HT-29 (cell line): ENCODE data around the gene B4GALNT4. TPM values are rescaled to one million over a fixed set of nuclear protein-coding genes. Genes with fewer than 3 reads are reported as not detected.
A peak's percentile ranks its signal among the peaks of the same experiment; 100 is the strongest.
"Not testable (repeated sequence)": the region's sequence is repeated elsewhere in the genome, so short reads cannot be mapped to it uniquely, and the experiment has no call there.

Source experiments
- DNase-seq: peaks from one replicate; pipeline ENCODE4 v3.0.0-alpha.2; 2015; ENCODE audit warnings: low spot score
- total RNA-seq: library from RNA; depleted of rRNA; stranded (reverse); fragments of >200 nt; shearing (Covaris generic); gene quantifications from 2 replicates; pipeline ENCODE4 v1.2.3, GENCODE V29; 2014

B4GALNT4 gene
- total RNA-seq, 1 experiment from 2014 or later = not detected

GRCh38 chr11:375065-376025, 6.0 kb downstream of the B4GALNT4 start:
- no peak for DNase-seq

DNA sequence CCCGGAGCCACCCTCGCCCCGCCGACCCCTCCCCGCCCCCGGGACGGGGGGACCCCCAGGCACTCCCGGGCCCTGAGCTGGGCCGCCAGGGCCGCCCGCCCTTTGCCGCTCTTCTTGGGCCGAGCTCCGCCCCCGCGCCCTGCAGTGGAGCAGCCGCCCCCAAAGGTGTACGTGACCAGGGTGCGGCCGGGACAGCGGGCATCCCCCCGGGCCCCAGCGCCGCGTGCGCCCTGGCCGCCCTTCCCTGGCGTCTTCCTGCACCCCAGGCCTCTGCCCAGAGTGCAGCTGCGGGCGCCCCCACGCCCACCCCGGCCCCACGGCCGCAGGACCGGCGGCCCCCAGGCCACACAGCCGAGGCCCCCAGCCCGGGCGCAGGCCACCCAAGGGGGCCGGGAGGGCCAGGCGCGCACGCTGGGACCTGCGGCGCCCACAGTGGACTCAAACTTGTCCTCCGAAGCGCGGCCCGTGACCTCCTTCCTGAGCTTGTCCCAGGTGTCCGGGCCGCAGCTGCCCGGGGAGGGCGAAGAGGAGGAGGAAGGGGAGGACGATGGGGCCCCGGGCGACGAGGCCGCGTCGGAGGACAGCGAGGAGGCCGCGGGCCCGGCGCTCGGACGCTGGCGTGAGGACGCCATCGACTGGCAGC, 7.4 kb downstream of the B4GALNT4 start:
- no peak for DNase-seq

DNA sequence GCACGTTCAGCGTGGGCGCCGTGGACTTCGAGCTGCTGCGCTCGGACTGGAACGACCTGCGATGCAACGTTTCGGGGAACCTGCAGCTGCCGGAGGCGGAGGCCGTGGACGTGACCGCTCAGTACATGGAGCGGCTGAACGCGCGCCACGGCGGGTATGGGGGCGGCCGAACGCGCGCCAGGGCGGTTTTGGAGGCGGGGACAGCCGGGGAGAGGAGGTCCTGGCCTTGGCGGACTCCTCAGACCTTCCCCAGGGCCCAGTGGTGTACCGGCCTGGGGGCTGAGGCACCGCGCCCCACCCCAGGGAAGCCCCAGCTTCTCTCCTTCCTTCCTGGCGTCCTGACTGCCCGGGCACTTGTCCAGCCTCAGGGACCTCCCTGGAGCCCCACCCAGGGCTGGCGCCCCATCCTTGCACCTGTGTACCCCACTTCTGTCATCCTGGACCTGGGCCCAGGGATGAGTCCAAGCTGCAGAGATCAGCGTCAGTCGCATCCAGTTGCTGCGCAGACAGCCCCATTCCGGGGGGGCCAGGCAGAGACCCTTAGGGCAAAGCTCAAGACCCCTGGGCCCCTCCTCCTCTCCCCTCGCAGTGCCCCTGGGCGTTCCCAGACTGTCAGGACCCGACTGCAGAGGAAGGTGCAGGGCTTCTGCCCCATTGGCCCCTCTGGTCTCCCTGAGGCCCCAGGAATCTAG, 8.0 kb downstream of the B4GALNT4 start:
- DNase-seq = no peak

GRCh38 chr11:377883-378500, 8.7 kb downstream of the B4GALNT4 start:
- no peak for DNase-seq

DNA sequence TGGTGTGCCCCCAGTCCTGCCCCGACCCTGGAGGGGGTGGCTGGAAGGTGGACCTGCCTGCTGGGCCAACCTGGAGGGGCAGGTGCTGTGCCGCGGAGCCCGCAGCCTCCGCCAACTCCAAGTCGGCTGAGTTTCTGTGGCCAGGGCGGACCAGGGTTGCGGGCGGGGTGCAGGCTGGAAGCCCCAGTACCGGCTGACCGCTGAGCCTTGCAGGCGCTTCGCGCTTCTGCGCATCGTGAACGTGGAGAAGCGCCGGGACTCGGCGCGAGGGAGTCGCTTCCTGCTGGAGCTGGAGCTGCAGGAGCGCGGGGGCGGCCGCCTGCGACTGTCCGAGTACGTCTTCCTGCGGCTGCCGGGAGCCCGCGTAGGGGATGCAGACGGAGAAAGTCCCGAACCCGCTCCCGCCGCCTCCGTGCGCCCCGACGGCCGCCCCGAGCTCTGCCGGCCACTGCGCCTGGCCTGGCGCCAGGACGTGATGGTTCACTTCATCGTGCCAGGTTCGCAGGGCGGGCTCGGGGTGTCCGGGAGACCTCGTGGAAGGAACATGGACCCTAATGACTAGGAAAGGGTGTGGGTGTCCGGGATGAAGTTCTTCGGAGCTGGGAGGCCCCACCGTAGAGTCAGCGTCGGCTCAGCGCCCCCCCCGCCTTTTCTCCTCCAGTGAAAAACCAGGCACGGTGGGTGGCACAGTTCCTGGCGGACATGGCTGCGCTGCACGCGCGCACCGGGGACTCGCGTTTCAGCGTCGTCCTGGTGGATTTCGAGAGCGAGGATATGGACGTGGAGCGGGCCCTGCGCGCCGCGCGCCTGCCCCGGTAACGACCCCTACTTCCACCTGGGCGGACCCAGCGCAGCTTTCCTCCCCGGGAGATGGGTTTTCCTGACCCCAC, 10.2 kb downstream of the B4GALNT4 start:
- DNase-seq = no peak

GRCh38 chr11:380095-380480, 10.8 kb downstream of the B4GALNT4 start:
- DNase-seq = no peak

GRCh38 chr11:380491-380890, 11.2 kb downstream of the B4GALNT4 start:
- no peak for DNase-seq

DNA sequence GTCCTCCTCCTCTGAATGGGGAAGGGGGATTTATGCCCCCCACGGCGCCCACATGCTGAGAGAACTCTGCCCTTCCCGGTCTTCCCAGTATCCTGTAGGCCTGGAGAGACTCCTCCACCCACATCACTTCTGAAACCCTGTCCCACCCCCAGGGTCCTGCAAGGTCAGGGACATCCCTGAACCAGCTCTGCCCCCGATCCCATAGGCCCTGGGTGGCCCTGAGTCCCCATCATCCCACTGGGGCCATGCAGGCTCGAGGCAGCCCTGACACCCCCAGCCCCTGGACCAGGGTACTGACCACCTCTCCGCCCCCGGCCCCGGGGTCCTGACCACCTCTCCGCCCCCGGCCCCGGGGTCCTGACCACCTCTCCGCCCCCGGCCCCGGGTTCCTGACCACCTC, 11.7 kb downstream of the B4GALNT4 start:
- DNase-seq = no peak

DNA sequence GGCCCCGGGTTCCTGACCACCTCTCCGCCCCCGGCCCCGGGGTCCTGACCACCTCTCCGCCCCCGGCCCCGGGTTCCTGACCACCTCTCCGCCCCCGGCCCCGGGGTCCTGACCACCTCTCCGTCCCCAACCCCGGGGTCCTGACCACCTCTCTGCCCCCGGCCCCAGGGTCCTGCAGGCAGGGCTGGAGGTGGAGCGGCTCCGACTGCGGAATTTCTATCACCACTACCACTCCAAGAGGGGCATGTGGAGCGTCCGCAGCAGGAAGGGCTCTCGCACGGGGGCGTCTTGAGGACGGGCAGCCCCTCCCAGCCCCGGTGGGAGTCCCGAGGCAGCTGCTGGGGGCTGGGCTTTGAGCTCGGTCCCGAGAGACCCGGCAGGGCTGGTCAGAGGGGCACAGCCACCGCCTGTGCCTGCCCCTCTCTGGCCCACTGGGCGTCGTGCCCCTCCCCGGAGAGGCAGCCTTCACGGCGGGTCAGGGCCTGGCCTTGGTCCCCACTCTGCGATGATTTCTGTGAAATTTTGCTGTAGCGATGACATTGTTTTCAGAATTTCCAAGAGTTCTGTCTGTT, 12.3 kb downstream of the B4GALNT4 start:
- no peak for DNase-seq

DNA sequence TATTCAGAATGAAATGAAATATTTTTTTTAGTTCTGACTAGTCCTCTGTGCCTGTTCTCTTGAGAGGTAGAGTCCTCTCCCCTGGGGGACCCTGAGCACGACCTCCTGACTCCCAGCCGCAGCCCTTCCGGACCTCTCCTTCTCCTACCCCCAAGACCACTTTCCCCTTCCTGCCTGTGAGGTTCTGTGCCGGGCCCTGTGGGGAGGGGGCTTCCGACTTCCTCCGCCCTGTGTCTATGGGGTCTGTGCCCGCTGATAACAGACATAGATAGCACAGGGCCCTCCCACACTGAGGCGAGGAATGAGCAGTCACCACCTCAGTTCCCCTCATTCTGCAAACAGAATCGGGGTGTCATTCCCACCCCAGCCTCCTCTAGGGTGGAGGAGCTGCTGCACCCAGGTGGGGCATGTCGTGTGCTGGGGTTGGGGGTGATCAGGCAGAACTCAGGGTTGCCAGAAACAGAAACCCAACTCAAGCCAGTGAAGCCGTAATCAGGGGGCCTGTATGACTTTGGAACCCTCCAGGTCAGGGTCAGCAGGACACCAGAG, 12.9 kb downstream of the B4GALNT4 start:
- no peak for DNase-seq

- no peak for DNase-seq
Observed at GRCh38 chr11:383431-383830, 14.1 kb downstream of the B4GALNT4 start.

GRCh38 chr11:384511-384910, 15.2 kb downstream of the B4GALNT4 start:
- no peak for DNase-seq

DNA sequence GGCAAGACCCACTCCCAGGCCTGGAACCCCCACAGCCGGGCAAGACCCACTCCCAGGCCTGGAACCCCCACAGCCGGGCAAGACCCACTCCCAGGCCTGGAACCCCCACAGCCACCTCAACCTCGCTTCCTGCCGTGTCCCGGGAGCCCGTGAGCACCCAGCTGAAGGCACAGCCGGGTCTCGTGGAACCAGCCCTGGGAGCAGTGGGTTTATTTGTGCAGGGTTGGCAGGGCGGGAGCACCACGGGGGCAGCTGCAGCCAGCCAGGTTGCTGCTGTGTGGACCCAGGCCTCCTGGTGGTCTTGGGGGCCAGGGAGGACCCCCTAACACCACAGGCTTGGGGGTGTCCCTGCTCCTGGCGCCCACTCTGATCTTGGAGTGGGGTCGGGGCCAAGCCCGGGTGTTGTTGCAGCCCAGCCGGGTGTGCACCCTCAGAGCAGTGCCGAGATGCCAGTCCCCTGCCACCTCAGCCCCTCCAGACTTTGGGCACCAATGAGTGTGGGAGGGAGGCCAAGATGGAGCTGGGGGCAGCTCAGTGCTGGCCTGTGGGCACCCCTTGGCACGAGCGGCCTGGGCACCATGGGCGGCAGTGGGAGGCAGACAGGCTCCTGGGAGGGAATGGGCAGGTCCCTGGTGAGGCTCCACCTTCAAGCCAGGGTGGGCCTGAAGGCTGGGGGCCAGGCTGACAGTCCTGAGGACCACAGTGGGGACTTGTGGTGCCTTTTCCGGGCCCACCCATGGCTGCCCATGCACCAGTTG, 16.5 kb downstream of the B4GALNT4 start:
- DNase-seq = no peak

DNA sequence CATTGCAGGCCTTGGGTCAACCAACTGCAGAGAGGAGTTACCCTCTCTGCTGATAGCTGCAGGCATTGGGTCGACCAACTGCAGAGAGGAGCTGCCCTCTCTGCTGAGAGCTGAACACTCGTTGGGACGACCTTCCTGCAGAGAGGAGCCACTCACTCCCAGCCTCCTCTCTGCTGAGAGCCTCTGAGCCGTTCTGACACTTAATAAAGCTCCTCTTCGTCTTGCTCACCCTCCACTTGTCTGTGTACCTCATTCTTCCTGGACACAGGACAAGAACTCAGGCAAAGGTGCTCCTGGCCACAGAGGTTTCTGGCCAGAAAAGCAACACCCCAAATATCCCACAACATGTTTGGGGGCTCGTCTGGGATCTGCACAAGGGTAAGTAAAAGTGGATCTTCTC, 17.2 kb downstream of the B4GALNT4 start:
- DNase-seq = no peak

GRCh38 chr11:387193-387793, 18.0 kb downstream of the B4GALNT4 start:
- peak; percentile 16 for DNase-seq

GRCh38 chr11:389369-389768, 20.1 kb downstream of the B4GALNT4 start:
- DNase-seq = not testable (repeated sequence)

DNA sequence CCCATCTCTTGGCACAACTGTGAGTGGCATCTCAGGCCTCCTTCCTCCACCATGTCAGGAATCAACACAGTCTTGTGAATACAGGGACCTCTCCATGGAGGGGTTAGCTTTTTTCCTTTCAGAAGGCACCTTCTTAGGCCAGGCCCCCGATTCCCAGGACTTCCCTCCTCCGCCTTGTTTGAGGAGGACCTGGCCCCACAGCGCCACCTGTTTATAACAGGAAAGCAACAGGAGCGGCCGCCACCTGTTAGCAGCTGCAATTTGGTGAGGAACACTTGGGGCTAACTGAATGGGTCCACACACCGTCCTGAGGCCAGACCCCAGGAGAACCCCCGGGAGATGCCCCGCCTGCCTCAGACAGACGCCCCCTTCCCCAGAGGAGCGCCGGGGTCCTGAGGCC, 20.9 kb downstream of the B4GALNT4 start:
- DNase-seq = peak; percentile 75

DNA sequence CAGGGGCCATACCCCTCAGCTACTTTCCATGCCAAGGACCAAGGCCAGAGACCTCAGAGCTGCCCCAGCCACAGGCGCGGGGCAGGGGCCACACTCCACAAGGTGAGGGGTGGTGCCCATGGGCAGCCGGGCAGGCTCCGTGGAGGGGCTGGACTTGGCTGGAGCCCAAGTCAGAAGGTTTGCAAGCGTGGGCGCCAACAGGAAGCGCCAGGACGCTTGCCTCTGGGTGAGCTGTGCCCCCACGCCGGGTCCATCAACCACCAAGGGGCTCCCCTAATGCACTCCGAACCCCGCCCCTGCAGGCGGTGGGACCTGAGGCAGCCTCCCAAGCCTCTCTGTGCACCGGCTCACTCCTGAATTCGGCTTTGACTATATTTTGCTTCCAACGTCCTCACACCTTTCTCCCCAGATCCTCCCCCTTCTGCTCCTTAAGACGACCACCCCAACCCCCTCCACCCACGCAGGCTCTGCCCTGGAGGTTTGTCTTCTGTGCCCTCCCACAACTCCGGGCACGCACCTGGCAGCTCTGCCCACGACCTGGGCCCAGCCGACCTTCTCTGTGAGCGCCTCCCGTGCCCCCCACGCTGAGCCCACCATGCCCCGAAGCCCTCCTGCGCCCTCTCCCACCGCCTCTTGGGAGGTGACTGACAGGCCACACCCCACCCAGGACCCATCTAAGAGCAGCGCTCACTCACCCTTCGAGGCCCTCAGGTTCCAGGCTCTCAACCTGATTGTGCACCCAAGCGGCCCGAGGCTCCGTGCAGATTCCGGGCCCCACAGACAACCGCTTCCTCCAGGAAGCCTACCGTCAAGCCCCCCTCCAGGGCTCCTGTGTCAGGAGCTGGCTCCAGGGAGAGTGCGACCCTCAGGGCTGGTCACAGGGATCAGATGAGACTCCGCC, 22.1 kb downstream of the B4GALNT4 start:
- DNase-seq = peak; percentile 42
